G401 (cell line): Measurements from ENCODE around the gene NRIP3. TPM values are rescaled to one million over a fixed set of nuclear protein-coding genes. Genes with fewer than 3 reads are reported as not detected.
"Not testable (repeated sequence)": the region's sequence is repeated elsewhere in the genome, so short reads cannot be mapped to it uniquely, and the experiment has no call there.

Experiments used
- DNase-seq: peaks from one replicate; pipeline ENCODE4 v3.0.0-alpha.2; 2015; ENCODE audit warnings: low spot score
- in situ Hi-C: cut with HindIII; loops from 2 replicates; pipeline ENCODE4 v1.10.0; 2016; ENCODE audit warnings: low sequenced_read_pairs, mixed read lengths
- total RNA-seq: library from RNA; depleted of rRNA; stranded (reverse); fragments of >200 nt; shearing (Covaris generic); gene quantifications from 2 replicates; pipeline ENCODE4 v1.2.3, GENCODE V29; 2014

NRIP3 gene
- total RNA-seq, 1 experiment from 2014 or later = 1.1 TPM

DNA sequence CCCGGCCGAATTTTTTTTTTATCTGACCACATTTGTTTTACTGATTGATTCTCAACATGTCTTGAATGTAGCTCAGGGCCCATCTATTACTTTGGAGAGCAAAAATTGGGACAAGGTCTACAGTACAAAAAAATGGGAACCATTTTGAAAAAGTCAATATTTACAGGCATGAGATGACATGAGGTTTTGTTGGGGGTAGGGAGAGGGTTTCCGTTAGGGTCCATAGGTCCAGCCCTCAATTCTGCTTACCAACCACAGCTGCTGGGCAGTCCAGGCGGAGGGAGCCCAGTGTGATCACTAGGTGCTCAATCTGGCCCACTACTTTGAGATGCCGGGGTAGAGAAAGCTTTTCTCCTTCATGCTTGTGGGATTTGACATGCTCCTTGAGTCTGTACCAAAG lies 18.3 kb downstream of the NRIP3 start:
- in situ Hi-C loops = no loop called here

DNA sequence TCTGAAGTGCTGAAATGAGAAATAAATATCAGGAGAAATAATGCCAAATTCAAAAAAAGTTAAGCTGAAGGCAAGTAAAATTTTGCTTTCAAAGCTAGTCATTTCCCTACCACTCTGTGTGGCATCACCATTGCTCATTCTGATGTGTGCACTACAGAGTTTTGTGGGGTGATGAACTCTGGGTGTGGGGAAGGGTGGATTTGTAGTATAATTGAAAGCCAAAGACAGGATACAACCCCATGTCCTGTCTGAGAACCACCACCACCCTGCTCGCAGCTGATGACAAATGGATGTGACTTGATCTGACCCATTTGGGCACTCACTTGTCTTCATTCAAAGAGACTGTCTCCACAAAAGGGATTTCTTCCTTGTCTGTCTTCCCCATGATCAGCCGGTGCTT lies 20.2 kb downstream of the NRIP3 start:
- no peak for DNase-seq
- in situ Hi-C loops = no loop called here

More for the DNA sequence above, 18.3 kb downstream of the NRIP3 start:
- no peak for DNase-seq

- in situ Hi-C loops = no loop called here
- no peak for DNase-seq
These were observed 23.3 kb downstream of the NRIP3 start for GRCh38 chr11:8980485-8980884.

DNA sequence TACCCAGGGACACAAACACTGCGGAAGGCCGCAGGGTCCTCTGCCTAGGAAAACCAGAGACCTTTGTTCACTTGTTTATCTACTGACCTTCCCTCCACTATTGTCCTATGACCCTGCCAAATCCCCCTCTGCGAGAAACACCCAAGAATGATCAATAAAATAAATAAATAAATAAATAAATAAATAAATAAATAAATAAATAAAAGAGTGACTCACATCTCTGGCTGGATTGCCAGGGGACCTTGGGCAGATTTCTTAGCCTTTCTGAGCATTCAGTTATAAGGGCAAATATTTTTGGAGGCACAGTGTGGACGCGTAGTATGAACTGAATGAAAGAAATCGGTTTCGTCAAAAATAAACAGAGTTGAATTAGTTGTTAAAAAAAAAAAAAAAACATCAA lies 24.4 kb downstream of the NRIP3 start:
- DNase-seq, in situ Hi-C loops: not testable (repeated sequence)

GRCh38 chr11:8973121-8973520 lies 30.7 kb downstream of the NRIP3 start:
- no peak for DNase-seq
- in situ Hi-C loops = no loop called here

DNA sequence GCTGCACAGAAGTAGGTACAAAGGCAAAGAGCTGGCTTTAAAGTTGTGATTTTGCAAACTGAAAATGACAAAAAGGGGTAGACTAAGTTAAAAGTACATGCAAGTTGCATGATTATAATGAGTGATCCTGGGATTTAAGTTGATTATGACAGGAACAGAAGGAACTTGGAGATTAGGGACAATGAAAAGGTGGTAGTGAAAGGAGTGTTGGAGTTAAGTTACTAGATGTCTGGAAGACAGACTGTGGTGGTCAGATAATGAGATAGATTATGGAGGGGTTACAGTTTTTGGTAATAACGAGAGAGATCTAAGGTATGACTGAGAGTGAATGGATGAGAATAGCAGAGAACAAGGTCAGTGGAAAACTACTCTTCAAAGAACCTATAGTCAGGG lies 31.9 kb downstream of the NRIP3 start:
- in situ Hi-C loops = no loop called here
- DNase-seq = no peak

DNA sequence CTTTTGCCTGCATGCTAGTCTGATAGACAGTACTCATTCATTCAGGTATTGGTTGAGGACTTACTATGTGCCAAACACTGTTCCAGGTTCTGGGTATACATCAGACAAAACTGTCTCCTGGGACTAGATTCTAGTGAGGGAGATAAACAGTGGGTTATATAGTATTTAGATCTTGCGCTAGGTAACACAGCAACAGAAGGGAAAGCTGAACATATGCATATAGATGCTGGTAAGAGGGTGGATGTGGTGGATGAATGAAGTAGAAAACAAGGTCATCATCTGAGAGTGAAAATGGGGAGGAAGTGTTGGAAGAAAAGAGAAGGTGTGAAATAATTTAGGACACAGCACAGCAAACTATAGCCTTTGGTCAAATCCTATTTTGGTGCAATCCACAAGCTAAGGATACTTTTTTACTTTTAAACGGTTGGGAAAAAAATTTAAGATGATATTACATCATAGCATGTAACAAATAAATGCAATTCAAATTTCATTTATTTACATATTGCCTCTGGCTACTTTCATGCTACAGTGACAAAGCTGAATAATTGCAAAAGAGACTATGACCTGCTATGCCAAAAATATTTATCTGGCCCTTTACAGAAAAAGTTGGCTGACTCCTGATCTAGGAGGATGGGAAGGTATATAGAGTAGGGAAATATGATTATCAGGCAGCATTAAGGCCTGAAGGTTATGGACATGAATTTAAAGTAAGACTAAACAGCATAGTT lies 32.4 kb downstream of the NRIP3 start:
- in situ Hi-C loops = no loop called here
- no peak for DNase-seq

DNA sequence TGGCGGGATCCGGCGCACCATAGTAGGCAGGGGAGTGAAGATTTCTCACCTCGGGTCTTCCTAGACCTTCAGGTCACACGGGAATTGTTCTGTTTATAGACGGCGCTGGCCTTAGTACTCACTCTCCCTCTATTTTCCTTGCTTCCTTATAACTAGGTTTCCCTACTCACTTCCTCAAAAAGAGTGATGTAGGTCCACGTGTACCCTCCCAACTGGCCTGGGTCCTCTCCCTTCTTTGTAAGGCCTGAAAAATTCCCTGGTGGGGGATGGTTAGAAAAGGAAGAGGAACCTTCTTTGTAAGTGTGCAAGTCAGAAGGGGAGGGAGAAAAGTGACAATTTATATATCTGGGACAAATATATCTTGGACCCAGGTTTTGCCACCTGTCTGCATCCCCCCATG lies 36.6 kb downstream of the NRIP3 start:
- DNase-seq = no peak
- in situ Hi-C loops = no loop called here

DNA sequence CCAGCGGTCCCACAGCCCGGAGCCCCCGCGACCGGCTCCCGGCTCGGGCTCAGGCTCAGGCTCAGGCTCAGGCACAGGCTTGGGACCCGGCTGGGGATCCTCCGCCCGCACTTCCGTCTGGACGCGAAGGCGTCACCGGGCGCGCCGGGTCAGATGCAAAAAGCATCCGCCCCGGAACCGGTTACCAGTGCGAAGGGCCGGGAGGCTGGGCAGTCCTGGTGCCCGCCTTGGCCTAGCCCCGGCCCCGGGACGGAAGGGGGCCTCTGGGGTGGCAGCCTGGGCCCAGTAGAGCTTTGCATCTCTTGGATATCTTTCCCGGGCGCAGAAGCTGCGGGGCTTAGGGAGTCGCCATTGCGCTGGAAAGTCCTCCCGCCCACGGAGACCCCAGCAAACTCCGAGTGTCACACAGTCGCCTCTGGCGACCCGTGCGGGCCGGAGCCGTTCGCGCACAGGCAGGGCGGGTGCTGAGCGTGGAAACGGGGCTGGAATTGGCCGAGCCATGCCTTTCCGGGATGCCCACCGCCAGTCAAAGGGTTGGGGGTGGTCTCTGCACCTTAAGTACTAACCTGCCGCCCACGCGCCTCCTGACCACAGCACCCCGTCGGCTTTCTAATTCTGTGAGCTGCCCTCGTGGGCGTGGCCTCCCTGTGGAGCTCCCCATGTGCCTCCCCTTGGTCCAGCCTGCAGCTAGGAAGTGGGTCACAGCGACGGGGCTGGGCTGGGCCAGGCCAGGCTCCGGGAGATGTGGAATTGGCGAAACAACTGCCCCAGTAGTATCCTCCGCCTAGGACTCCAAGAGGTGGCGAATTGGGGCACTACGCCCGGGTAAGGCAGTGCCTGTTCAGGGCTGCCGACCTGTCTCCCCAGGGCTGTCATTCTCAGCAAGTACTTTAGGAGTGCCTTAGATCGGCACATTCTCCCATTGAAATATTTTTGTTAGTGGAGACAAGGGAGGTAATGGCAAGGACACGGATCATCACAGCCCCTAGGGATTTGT lies 39.2 kb downstream of the NRIP3 start, which contains the start of gene TMEM9B:
TSS of gene TMEM9B (minus strand) at position 119 of the 997 bp plus-strand sequence. CDS start 129 bp downstream, outside the sequence.
- in situ Hi-C loops = no loop called here
- peak; percentile 91 for DNase-seq

- in situ Hi-C loops = no loop called here
- DNase-seq = peak; percentile 91
These were observed 40.1 kb downstream of the NRIP3 start for GRCh38 chr11:8963569-8964323.

- DNase-seq = no peak
- in situ Hi-C loops = no loop called here
These were observed 41.0 kb downstream of the NRIP3 start for GRCh38 chr11:8962841-8963240.

GRCh38 chr11:8961401-8961800 lies 42.4 kb downstream of the NRIP3 start:
- in situ Hi-C loops = no loop called here

DNA sequence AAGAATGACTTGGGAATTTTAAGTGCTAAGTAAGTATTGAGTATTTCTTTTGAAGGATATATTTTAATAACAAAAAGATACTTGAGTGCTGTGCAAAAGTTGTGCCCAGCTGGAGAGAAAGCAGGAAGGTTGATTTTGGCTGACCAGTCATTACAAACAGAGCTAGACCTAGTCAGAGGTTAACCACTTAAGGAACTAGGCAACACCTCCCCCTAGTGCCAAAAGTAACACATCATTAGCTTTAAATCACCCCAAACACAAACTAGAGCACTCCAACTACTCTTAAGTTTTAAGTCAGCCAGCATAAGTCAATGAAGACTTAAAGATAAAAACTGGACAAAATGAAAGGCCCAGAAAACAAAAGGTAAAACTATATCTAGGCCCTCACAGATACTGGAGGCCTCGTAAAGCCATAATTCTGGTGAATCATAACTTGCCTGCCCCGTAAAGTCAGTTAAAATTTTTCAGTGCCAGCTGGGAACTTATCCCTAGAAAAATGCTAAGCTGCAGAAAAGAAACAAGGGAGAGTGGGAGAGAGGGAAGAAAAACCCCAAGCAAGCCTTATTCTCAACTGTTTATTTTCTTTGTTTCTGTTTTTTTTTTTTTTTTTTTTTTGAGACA lies 44.1 kb downstream of the NRIP3 start:
- peak; percentile 83 for DNase-seq
- in situ Hi-C loops = loop anchor here (5.0 kb wide), 1 partner anchor 42 kb away; no protein-coding TSS in a partner anchor

More at GRCh38 chr11:8961401-8961800, 42.4 kb downstream of the NRIP3 start:
- DNase-seq = no peak

GRCh38 chr11:8956860-8957259 lies 46.9 kb downstream of the NRIP3 start:
- in situ Hi-C loops = loop anchor here (5.0 kb wide), 1 partner anchor 40 kb away; no protein-coding TSS in a partner anchor
- DNase-seq = no peak

DNA sequence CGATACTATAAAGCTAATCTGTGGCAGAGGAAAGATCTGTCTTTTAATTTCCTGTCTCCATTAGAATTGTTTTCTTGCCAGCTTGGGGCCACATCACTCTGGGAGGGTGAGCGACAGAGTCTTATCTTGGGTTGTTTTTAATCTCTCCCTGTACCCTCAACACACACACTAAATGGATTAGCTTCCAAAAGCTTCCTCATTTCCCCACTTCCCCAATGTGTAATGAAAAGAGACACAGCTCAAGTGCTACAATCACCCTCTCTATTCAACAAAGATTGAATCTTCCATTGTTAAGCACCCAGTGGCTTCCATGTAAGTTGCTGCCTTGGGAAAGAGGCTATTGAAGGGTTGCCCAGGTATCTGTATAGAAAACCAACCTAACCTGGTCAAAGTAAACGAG lies 54.9 kb downstream of the NRIP3 start:
- in situ Hi-C loops = no loop called here

DNA sequence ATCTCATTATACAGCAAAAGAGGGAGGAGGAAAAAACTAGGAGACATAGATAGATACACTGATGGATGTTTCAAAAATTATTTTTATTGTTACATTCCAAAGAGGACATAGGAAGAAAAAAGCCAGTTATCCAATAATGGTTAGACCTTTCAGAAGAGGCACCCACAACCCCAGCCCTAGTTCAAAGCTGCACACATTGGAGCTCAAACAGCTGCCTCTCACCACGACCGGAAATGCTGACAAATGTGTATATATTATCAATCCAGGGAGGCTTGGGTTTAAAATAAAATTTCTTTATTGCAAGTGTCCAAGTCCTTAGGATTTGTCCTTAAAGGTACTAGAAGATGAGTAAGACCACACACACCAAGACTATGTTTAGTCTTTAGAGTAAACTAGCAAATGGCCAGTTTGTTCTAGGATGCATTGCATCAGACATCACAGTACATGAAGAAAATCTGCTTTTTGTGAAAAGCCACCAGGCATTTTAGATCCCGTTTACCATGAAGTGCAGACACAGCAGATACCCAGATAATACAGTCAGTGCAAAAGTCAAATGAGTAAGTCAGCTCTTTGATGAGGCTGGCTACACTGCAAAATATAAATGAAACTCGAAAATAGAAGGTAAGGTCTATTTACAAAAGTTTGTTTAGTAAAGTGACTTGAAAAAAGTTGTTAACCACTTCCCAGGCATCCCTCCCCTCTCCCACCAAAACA lies 56.4 kb downstream of the NRIP3 start:
- DNase-seq = no peak
- in situ Hi-C loops = no loop called here

More for the DNA sequence above, 54.9 kb downstream of the NRIP3 start:
- no peak for DNase-seq

- no peak for DNase-seq
- in situ Hi-C loops = no loop called here
These were observed 61.2 kb downstream of the NRIP3 start, which contains the start of gene ASCL3 for GRCh38 chr11:8942518-8943066. Gene ASCL3 (minus strand): TSS chr11:8943016. CDS start chr11:8938161, 4,855 bp downstream.
